GM19240 (cell line): ENCODE results near the gene DNAJB2.
A peak's percentile ranks its signal among the peaks of the same experiment; 100 is the strongest.
"Not testable (repeated sequence)": the region's sequence is repeated elsewhere in the genome, so short reads cannot be mapped to it uniquely, and the experiment has no call there.

Source experiments
- DNase-seq: peaks from one replicate; pipeline ENCODE4 v3.0.0; 2011; ENCODE audit warnings: low spot score; ENCODE audit not compliant: insufficient read length

The DNAJB2 gene

GRCh38 chr2:219298759-219299371, 19.7 kb downstream of the DNAJB2 start:
- peak; percentile 91 for DNase-seq

- DNase-seq, result no peak
Observed at GRCh38 chr2:219299372-219299760, 20.2 kb downstream of the DNAJB2 start.

GRCh38 chr2:219300022-219300421, 20.9 kb downstream of the DNAJB2 start:
- no peak for DNase-seq

GRCh38 chr2:219302412-219302968, 23.3 kb downstream of the DNAJB2 start:
- DNase-seq, result no peak

GRCh38 chr2:219304223-219304622, 25.1 kb downstream of the DNAJB2 start:
- DNase-seq, result no peak

GRCh38 chr2:219306047-219306446, 26.9 kb downstream of the DNAJB2 start:
- DNase-seq, result no peak

- peak; percentile 59 for DNase-seq
Observed at GRCh38 chr2:219308142-219309101, 29.3 kb downstream of the DNAJB2 start.

- DNase-seq, result no peak
Observed at GRCh38 chr2:219309278-219309677, 30.1 kb downstream of the DNAJB2 start, which contains the start of gene PTPRN. TSS of gene PTPRN (minus strand) at chr2:219309401. CDS start at chr2:219309332, 69 bp downstream.

GRCh38 chr2:219312683-219313263, 33.6 kb downstream of the DNAJB2 start:
- DNase-seq, result not testable (repeated sequence)

- no peak for DNase-seq
Observed at GRCh38 chr2:219314804-219315468, 35.8 kb downstream of the DNAJB2 start.

GRCh38 chr2:219323434-219323833, 44.3 kb downstream of the DNAJB2 start:
- DNase-seq, result no peak

GRCh38 chr2:219325136-219325535, 46.0 kb downstream of the DNAJB2 start:
- DNase-seq, result no peak

GRCh38 chr2:219325657-219326315, 46.6 kb downstream of the DNAJB2 start:
- DNase-seq, result no peak

GRCh38 chr2:219327719-219328118, 48.6 kb downstream of the DNAJB2 start:
- no peak for DNase-seq

GRCh38 chr2:219331560-219332213, 52.5 kb downstream of the DNAJB2 start:
- no peak for DNase-seq

- DNase-seq, result no peak
Observed at GRCh38 chr2:219332542-219332941, 53.4 kb downstream of the DNAJB2 start, which contains the start of gene RESP18. TSS of gene RESP18 (minus strand) at chr2:219332744.

- no peak for DNase-seq
Observed at GRCh38 chr2:219334076-219334475, 54.9 kb downstream of the DNAJB2 start.

- DNase-seq, result no peak
Observed at GRCh38 chr2:219335373-219335786, 56.2 kb downstream of the DNAJB2 start.
